Activated effector memory CD4-positive, alpha-beta T cell treated with anti-CD3 and anti-CD28 coated beads, Interleukin-2, amount 50 U/mL, for 16 hours (primary cell): Measurements from ENCODE around the gene ACTRT2.
A peak's percentile ranks its signal among the peaks of the same experiment; 100 is the strongest.

Source experiments
- DNase-seq: peaks from one replicate; pipeline ENCODE4 v3.0.0-alpha.2; 2020

Gene ACTRT2

GRCh38 chr1:3055051-3055450, 33.8 kb downstream of the ACTRT2 start:
- peak; percentile 19 for DNase-seq

GRCh38 chr1:3056641-3057040, 35.4 kb downstream of the ACTRT2 start:
- peak; percentile 24 for DNase-seq

DNA sequence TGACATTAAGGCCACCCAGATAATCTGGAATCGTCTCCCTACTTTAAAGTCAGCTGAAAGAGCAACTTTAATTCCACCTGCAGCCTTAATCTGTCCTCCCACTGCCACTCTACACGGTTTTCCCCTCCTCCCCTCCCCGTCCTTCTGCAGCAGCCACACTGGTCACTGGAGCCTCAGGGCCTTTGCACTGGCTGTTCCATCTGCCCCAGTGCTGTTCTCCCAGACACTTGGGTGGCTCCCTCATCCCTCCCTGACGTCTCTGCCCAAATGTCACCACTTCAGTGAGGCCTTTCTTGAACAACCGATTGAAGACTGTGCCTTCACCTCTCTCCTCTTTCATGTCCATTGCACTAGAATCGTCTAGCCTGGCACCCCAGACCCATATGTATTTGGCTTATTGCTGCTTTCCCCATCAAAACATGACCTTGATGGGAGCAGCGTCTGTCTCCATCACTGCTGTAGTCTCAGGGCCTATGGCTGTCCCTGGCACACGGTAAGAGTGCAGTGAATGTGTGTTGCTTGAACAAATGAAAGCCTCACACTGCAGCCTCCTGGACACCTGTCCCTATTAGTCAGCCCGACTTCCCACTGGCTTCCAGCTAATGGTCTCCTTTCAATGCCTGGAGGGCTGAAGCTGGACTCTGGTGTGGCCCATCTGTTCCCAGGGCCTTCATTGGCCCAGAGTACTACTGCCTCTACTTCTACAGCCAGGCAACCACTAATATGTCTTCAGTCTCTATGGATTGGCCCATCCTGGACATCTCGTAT, 37.2 kb downstream of the ACTRT2 start:
- peak; percentile 21 for DNase-seq

GRCh38 chr1:3060127-3060526, 38.9 kb downstream of the ACTRT2 start:
- DNase-seq: peak; percentile 30

DNA sequence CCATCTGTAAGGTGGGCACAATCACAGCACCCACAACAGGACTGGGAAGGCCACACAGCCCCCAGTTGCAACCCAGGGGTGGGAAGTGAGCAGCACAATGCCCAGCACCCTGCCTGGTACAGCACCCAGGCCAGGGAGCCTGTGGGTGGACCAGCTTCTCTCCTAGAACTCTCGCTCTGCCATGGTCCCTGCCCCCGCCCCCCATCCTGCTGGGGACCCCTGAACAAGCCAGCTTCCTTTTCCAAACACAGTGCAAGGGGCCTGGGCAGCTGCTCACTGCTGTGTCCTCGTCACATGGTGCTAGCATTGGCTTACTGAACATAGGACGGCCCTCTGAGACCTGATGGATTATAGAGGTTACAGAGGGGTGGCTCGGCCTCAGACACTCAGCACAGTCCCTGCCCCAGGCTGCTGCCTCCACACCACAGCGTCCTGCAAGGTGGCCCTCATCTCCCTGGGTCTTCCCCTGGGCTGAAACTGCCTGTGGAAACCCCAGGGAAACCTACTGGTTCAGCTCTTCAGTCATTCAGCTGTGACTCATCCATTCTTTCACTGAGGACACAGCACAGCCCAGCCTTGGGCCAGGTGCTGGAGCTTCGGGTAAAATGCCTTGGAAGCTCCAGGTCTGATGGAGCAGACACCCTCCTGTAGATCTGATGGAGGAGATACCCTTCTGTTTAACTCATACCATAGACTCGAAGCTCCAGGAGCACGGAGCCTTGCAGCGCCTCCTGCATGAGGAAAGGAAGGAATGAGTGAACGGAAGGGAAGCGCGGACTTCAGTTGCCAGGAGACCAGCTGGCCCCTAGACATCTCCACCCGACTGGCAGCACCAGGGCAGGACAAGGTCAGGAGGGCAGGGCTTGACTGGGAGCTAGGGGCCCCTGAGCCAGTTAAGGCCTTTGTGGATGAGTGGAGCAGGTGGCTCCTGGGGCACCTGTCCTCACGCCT, 39.6 kb downstream of the ACTRT2 start:
- DNase-seq: peak; percentile 56

- no peak for DNase-seq
Measured at GRCh38 chr1:3061566-3061965, 40.3 kb downstream of the ACTRT2 start.

- DNase-seq: peak; percentile 54
Measured at GRCh38 chr1:3061981-3062615, 40.8 kb downstream of the ACTRT2 start.

DNA sequence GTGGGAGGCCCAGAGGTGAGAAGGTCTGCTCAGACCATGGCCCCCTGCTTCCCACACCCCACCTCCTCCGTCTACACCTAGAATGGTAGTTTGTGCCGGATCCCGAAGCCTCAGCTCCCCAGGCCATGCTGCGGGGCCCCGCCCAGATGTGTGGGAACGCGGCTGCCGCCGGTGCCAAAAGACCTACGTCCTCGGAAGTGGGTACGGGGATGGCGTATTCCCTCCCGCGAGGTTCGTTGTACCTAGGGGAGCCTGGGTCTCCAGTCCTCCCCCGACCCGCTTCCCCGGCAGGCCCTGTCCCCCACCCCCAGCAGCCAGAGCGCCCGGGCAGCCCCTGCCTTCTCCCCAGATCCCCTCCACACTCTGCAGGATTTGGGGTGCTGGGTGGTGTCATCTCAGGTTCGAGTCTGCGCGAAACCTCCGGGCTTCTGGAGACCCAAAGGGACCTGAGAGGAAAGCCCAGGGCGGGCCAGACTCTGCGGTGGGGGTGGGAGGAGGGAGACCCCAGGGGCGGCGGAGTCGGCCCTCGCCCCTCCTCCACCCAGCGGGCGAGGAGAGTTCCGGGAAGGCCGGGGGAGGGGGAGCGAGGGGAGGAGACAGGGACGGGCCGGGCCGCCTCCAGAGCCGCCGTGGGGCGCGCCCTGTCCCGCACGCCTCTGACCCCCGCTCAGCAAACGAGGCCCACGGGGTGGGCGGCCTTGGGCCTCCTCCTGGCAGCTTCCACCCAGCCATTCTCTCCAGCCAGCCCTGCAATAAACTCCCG, 41.5 kb downstream of the ACTRT2 start:
- DNase-seq: peak; percentile 38

DNA sequence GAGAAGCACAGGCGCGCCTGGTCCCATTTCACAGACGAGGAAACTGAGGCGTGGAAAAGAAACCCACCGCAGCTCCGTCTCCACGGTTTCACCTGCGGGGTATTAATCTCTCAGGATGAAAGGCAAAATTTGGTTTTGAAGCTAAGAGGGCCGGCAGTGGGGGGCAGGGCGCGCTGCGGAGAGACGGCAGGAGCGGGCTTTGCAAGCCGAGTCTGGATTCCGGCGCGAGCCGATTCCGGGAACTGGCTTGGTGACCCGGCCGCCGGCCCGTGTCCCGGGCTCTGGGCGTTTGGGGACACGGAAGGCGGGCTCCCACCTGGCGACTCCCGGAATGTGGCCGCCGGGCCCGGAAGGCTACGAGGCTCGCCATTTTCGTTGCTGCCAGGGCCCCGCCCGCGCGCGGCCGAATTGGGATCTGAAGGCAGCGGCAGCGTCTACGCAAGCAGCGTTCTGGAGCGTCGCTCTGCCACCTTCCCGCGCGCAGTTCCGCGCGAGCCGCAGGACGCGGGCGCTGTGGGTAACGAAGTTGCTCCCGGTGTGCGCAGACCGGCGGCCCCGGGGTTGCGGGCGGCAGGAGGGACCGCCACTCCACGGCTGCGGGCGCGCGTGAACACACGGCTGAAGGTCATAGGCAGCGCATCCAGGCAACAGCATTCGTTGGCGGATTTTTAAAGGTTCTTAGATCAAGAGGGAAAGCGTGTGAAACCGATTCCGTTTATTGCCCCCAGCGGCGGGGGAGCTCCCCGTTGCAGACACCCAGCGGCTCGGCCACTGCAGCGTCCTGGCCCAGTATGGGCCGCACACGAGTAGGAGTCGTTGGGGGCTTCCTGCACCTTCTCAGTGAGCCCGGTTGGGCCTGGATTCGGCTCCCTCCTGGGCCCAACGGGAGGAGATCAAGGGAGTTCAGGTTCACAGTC, 42.4 kb downstream of the ACTRT2 start:
- peak; percentile 42 for DNase-seq

DNA sequence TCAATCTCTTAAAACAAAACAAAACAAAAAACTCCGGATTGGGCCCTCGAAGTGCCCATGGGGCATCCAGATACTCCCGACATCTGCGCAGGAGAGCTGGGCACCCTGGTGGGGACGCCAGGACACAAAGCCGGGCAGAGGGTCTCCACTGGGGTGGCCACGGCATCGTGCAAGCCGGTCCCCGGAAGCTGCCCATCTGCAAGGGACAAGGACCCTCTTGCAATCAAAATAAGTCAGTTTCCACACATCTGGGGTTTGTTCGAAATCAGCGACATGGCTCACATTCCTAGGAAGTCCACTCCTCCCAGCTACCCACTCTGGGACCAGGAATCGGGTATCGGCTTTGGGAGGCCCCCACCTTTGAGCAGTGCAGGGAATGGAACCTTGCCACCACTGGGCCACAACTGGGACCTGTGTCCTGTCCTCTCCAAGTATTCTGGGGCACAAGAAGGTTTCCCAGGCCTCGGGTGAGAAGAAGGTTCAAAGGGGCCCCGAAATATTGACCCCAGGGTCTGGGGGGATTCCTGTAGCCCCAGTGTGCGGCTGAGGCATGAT, 43.1 kb downstream of the ACTRT2 start:
- peak; percentile 38 for DNase-seq

DNA sequence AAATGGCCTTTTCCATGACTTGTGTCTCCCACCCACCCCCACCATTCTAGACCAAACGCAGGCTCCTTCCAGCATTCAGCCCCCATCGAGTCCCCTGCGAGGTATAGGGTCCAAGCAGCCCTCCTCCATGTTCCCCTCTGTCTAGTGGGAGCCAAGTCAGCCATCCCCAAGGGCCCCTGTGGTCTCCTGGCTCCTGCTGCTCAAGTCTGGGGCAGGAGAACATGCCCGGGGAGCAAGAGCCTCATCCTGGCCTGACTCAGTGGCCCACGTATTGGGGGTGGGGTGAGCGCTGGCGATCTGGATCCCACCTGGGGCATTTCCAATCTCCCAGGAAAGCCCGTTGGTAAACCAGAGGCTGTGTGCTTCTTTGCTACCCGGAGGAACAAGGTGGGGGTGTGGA, 43.6 kb downstream of the ACTRT2 start:
- DNase-seq: peak; percentile 28

DNA sequence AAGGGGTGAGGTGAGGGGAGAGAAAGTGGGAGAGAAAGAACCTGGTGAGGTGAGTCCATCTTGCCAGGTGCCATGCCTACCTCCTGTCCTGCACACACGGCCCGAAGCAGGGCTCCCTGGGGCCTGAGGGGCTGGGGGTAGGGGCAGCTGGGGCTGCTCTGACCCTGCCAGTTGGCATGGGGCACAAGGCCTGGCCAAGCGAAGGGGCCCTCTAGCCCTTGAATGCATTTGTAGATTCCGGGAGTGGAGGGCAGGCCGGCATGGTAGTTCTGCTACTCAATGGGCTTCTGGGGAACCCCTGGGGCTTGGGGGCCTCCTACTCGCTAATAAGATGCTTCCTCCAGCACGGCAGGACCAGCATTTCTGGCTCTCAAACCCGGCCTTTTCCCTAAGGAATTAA, 44.1 kb downstream of the ACTRT2 start:
- peak; percentile 36 for DNase-seq

DNA sequence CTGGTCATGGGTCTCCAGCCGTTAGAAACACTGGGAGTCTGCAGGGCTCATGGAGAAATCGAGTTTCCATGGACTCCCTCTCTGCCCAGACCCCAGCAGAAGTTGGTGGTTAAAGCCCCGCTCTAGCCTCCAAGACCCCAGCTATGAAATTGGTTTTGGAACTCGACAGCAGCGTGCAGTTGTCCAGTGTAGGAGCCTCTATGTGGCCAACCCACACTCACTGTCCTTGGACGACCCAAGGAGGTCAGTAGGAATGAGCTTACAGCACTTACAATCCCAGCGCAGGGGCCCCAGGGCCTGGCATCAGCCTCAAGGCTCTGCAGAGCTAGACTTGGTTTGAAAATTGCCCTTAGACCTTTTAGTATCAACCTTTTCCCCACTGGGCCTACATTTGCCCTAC, 44.5 kb downstream of the ACTRT2 start:
- DNase-seq: peak; percentile 19

GRCh38 chr1:3066250-3066711, 45.0 kb downstream of the ACTRT2 start:
- peak; percentile 45 for DNase-seq

DNA sequence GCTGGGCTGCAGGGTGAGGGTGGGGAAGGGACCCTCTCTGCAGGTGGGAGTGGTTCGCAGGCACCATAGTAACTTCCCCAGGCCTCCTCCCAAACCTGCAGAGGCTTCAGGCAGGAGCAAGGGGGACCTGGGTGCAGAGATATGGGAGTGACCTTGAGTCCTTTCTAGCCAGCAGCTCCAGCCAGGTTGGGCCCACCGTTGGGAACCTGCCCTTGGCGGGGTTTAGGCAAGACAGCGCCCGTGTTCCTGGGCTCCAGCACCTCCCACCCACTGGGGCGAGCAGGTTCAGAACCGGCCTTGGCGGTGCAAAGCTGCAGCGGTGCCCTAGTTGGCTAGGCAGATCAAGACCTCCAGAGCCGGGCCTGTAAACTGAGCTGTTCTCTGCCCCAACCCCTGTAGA, 45.6 kb downstream of the ACTRT2 start:
- peak; percentile 38 for DNase-seq

- DNase-seq: no peak
Measured at GRCh38 chr1:3067301-3067670, 46.0 kb downstream of the ACTRT2 start.

DNA sequence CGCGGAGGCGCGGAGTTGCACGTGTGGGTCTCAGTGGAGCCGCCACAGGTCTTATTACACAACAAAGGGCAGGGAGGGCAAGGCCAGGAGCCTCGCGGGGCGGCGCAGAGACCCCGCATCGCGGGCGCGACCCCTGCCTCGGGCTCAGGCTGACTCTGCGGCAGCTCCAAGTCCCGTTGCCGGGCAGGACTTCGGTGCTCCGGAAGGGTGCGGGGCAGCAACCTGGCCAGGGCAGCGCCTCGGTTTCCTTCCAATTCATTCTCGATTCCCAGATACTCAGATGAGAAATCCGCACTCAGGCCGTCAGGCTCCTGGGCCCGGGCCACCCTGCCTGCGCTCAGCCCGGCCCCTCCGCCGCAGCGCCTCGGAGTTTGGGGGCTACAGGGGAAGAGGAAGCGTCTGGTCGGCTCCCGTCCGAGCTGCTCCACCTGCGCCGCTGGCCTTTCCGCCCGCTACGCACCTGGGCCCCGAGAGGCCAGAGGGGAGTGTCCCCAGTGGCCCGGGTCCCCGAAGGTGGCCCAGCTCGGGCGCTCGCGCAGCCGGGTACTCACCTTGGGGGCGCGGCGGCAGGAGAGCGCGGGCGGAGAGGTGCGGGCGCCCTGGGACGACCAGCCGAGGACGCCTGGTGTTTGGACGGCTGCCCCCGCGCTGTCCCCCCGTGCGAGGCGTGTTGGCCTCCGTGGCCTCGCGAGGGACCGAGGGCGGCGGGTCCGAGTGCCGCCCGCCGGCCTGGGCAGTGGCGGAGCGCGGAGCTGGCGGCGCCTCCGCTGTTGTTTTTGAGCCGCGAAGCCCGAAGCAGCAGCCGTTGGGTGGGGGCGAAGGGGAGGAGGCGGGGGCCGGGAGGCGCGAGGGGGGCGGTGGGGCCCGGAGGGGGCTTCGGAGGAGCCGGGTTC, 46.6 kb downstream of the ACTRT2 start:
- DNase-seq: no peak

- DNase-seq: no peak
Measured at GRCh38 chr1:3068564-3069431, 47.5 kb downstream of the ACTRT2 start, which contains the start of gene PRDM16. Gene PRDM16 (plus strand): TSS chr1:3069203. CDS start chr1:3069260, 57 bp downstream.
